ENCODE results near the gene GTSE1. TPM values are rescaled to one million over a fixed set of nuclear protein-coding genes. Genes with fewer than 3 reads are reported as not detected.

Gene GTSE1
- total RNA-seq, 1 experiment from 2014 or later, result 64.6 TPM

- TF ChIP-seq CTCF (conservative IDR thresholded peaks at IDR 0.05), result no peak
- no peak for TF ChIP-seq EZH2 (IDR thresholded peaks at IDR 0.05; ENCODE audit: low read depth)
- intact Hi-C loops (cut with micrococcal nuclease; ENCODE audit: unreplicated experiment), result no loop called here
- 0 out of 2 replicates have a peak, but pooled peaks cover 1% of the 10 kb centered on the region for H3K4me1 ChIP-seq (replicated peaks; ENCODE audit: insufficient read depth)
- peaks cover 24% of the 10 kb centered on the region for H3F3A ChIP-seq (ENCODE audit: insufficient read depth, low read depth)
- BruUV-seq (replicated peaks), result no TSS peak
- POLR2A ChIA-PET (ENCODE audit: unreplicated experiment), result no interaction called here
- no peaks in the 10 kb centered on the region for H3K9me3 ChIP-seq (ENCODE audit: insufficient read depth, low read depth)
- no peaks in the 10 kb centered on the region for H3K27me3 ChIP-seq (ENCODE audit: insufficient read depth, low read depth)
- H3K4me2 ChIP-seq, result no peak overlapping the region
- H4K20me1 ChIP-seq (ENCODE audit: insufficient read depth), result peaks cover 22% of the 10 kb centered on the region
- H3K36me3 ChIP-seq (ENCODE audit: low read depth), result peaks cover 46% of the 10 kb centered on the region
- no peak overlapping the region for H3K4me3 ChIP-seq
- CTCF ChIA-PET, result no interaction called here
- no peaks in the 10 kb centered on the region for H3K9me2 ChIP-seq (ENCODE audit: insufficient read depth)
- no peak for DNase-seq
- no peak overlapping the region for H3K27ac ChIP-seq
- no peaks in the 10 kb centered on the region for H3K79me2 ChIP-seq (ENCODE audit: low read depth)
- H2AFZ ChIP-seq, result no peak overlapping the region
Measured at GRCh38 chr22:46347646-46348045, 51.0 kb downstream of the GTSE1 start.

- Histone ChIP-seq H3K27ac (no peak overlapping the region), H3K27me3 (ENCODE audit: insufficient read depth, low read depth) (no peaks in the 10 kb centered on the region), H3K4me3 (no peak overlapping the region), H3K36me3 (ENCODE audit: low read depth) (peaks cover 40% of the 10 kb centered on the region; the same call in 1 of the 2 replicates), H3K4me2 (no peak overlapping the region), H2AFZ (no peak overlapping the region), H3K9me3 (ENCODE audit: insufficient read depth, low read depth) (no peaks in the 10 kb centered on the region), H3F3A (ENCODE audit: insufficient read depth, low read depth) (peaks cover 25% of the 10 kb centered on the region), H4K20me1 (ENCODE audit: insufficient read depth) (peaks cover 22% of the 10 kb centered on the region), H3K79me2 (ENCODE audit: low read depth) (no peaks in the 10 kb centered on the region), H3K4me1 (replicated peaks; ENCODE audit: insufficient read depth) (0 out of 2 replicates have a peak, but pooled peaks cover 3% of the 10 kb centered on the region), H3K9me2 (ENCODE audit: insufficient read depth) (no peaks in the 10 kb centered on the region)
- DNase-seq, result no peak
- CTCF ChIA-PET, result no interaction called here
- intact Hi-C loops (cut with micrococcal nuclease; ENCODE audit: unreplicated experiment), result no loop called here
- POLR2A ChIA-PET (ENCODE audit: unreplicated experiment), result no interaction called here
- no peak for TF ChIP-seq EZH2 (IDR thresholded peaks at IDR 0.05; ENCODE audit: low read depth)
- TF ChIP-seq CTCF (conservative IDR thresholded peaks at IDR 0.05), result no peak
- BruUV-seq (replicated peaks), result no TSS peak
Measured at GRCh38 chr22:46348099-46348695, 51.5 kb downstream of the GTSE1 start.

- 0 out of 2 replicates have a peak, but pooled peaks cover 3% of the 10 kb centered on the region for H3K4me1 ChIP-seq (replicated peaks; ENCODE audit: insufficient read depth)
- H4K20me1 ChIP-seq (ENCODE audit: insufficient read depth), result peaks cover 15% of the 10 kb centered on the region
- peaks cover 33% of the 10 kb centered on the region; the same call in 1 of the 2 replicates for H3K36me3 ChIP-seq (ENCODE audit: low read depth)
- H3K4me3 ChIP-seq, result no peak overlapping the region
- H3K79me2 ChIP-seq (ENCODE audit: low read depth), result no peaks in the 10 kb centered on the region
- CTCF ChIA-PET, result no interaction called here
- intact Hi-C loops (cut with micrococcal nuclease; ENCODE audit: unreplicated experiment), result no loop called here
- H3K27ac ChIP-seq, result no peak overlapping the region
- H3F3A ChIP-seq (ENCODE audit: insufficient read depth, low read depth), result peaks cover 25% of the 10 kb centered on the region
- no TSS peak for BruUV-seq (replicated peaks)
- H3K27me3 ChIP-seq (ENCODE audit: insufficient read depth, low read depth), result no peaks in the 10 kb centered on the region
- no peaks in the 10 kb centered on the region for H3K9me3 ChIP-seq (ENCODE audit: insufficient read depth, low read depth)
- DNase-seq, result no peak
- no peak overlapping the region for H3K4me2 ChIP-seq
- TF ChIP-seq CTCF (conservative IDR thresholded peaks at IDR 0.05), result no peak
- no peak for TF ChIP-seq EZH2 (IDR thresholded peaks at IDR 0.05; ENCODE audit: low read depth)
- H3K9me2 ChIP-seq (ENCODE audit: insufficient read depth), result no peaks in the 10 kb centered on the region
- no peak overlapping the region for H2AFZ ChIP-seq
- POLR2A ChIA-PET (ENCODE audit: unreplicated experiment), result no interaction called here
Measured at GRCh38 chr22:46349238-46349637, 52.6 kb downstream of the GTSE1 start.
